ENCODE measurements around the gene KIF11.

The KIF11 gene

GRCh38 chr10:92695679-92696605 lies 103.0 kb downstream of the KIF11 start:
- H3K4me3 ChIP-seq (ENCODE audit: low read depth, low read length), result peak overlapping the region; percentile 66

DNA sequence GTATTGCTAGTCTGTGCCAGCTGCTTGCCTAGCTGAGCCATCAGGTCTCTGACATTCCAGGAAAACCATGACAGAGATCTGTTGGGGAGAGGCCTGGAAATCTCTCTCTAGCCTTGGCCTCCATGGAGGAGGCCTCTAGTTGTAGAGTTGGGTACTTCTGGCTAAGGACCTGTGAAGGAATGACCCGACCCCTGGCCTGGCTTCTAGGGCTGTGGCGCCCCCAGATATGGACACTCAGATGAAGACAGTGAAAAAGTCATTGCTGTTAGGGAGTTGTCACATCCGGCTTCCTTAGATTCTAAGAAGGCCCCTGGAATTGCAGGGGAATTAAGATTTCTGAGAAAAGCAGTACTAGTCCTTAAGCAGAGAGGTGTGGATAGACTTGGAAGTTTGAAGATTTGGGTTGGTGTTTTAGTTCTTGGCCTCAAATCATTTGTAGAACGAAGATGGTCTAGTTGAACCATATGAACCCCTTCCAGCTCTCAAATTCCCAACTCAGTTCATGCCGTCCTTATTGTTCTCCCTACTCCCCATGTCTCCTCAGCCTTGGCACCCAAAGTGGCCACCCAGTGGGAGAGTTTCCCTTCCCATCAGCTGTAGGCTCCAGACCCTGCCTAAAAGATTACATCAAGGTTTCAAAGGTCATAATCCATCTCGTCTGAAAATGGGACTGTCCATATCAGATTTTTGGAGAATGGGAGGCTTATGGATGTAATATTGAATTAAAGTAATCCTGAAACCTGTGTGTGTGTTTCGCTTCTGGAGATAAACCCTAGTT lies 103.9 kb downstream of the KIF11 start:
- DNase-seq (ENCODE audit: low read depth), result no peak
- no peak overlapping the region for H3K4me3 ChIP-seq (ENCODE audit: low read depth, low read length)
- TF ChIP-seq CTCF (conservative IDR thresholded peaks at IDR 0.05; ENCODE audit: low read depth, low read length), result peak; percentile 9

More at GRCh38 chr10:92695679-92696605, 103.0 kb downstream of the KIF11 start:
- TF ChIP-seq CTCF (conservative IDR thresholded peaks at IDR 0.05; ENCODE audit: low read depth, low read length), result no peak
- peak; percentile 64 for DNase-seq (ENCODE audit: low read depth)

DNA sequence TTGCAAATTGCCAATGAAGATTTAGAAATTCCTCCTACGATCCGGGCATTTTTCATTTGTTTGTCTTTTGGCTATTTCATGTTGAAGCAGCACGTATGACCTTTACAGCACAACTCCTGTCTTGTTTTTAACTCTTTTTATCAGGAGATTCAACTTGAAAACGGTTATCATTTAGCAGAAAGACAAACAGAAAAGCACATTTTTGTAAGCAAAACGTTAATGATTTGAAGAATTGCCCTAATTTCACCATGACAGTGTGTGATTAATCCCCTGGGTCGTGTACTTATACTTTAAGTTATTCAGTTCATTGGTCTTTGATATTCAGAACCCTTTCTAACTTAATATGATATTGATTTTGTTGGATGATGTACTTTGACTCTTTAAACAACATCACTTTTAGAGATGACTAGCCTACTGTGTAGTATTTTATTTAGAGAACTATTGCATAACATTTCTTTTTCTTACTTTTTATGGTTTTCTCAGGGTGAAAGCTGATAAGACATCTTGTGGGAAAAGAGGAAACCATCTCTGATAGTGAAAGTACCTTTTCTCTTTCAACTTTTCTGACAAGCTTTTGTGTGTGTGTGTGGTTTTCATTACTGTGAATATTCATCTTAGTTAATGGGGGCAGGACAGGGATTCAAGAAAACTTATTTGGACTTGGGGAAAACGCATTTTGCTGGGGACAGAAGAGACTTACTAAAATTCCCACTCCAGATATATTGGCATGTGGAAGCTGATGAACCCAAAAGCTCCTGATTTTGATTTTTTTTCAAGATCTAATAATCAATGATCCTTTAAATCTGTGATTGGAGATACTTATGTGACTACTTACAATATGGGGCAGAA lies 105.0 kb downstream of the KIF11 start:
- no peak for TF ChIP-seq CTCF (conservative IDR thresholded peaks at IDR 0.05; ENCODE audit: low read depth, low read length)
- no peak for DNase-seq (ENCODE audit: low read depth)
- H3K4me3 ChIP-seq (ENCODE audit: low read depth, low read length), result no peak overlapping the region

GRCh38 chr10:92699193-92699517 lies 106.2 kb downstream of the KIF11 start:
- DNase-seq (ENCODE audit: low read depth), result no peak
- peak overlapping the region; percentile 62 for H3K4me3 ChIP-seq (ENCODE audit: low read depth, low read length)
- TF ChIP-seq CTCF (conservative IDR thresholded peaks at IDR 0.05; ENCODE audit: low read depth, low read length), result no peak

DNA sequence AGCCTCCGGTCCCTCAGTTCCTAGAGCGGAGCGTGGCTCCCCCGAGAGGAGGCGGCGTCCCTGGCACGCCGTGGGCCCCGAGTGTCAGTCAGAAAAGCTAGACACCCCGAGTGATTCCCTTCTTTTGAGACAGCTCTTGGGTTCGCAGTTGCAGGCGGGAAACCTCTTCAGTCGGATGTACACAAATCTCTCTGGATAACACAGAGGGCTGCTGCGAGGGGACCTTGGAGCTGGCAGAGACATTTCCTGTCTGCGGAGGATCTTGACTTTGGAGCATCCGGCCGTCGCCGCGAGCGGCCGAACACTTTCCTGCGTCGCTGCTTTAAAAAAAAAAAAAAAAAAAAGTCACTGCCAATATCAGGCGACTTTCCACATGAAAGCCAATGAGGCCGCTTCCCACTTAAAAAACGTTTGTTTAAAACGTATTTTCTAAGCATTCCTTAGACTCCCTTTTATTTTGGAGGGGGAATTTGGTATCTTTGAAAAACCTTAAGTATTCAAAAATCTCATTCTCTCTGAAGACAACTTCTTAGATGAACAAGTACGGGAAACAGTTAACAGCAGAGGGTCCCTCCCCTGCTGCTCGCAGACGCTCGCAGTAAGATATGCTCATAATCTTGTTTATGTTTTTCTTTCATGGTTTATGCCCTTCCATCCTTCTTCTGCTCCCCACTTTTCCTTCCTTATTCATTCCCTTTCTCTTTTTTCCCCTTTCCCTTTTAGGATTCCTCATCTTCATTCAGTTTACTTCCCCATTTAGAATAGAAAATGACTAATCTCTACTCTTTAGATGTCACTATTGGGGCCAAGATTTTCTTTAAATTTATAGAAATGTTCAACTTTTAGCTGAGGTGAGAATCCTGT lies 106.8 kb downstream of the KIF11 start:
- H3K4me3 ChIP-seq (ENCODE audit: low read depth, low read length), result peak overlapping the region; percentile 62
- peak; percentile 4 for TF ChIP-seq CTCF (conservative IDR thresholded peaks at IDR 0.05; ENCODE audit: low read depth, low read length)
- peak; percentile 47 for DNase-seq (ENCODE audit: low read depth)

Data from choroid plexus epithelial cell (primary cell).